Activated CD4-positive, CD25-positive, alpha-beta regulatory T cell treated with anti-CD3 and anti-CD28 coated beads, Interleukin-2, amount 50 U/mL, for 16 hours (primary cell): ENCODE data around the gene CCDC171.
A peak's percentile ranks its signal among the peaks of the same experiment; 100 is the strongest.
"Not testable (repeated sequence)": the region's sequence is repeated elsewhere in the genome, so short reads cannot be mapped to it uniquely, and the experiment has no call there.

Experiments used
- DNase-seq: peaks from one replicate; pipeline ENCODE4 v3.0.0-alpha.2; 2020; ENCODE audit warnings: low read depth, low spot score

CCDC171 gene

DNA sequence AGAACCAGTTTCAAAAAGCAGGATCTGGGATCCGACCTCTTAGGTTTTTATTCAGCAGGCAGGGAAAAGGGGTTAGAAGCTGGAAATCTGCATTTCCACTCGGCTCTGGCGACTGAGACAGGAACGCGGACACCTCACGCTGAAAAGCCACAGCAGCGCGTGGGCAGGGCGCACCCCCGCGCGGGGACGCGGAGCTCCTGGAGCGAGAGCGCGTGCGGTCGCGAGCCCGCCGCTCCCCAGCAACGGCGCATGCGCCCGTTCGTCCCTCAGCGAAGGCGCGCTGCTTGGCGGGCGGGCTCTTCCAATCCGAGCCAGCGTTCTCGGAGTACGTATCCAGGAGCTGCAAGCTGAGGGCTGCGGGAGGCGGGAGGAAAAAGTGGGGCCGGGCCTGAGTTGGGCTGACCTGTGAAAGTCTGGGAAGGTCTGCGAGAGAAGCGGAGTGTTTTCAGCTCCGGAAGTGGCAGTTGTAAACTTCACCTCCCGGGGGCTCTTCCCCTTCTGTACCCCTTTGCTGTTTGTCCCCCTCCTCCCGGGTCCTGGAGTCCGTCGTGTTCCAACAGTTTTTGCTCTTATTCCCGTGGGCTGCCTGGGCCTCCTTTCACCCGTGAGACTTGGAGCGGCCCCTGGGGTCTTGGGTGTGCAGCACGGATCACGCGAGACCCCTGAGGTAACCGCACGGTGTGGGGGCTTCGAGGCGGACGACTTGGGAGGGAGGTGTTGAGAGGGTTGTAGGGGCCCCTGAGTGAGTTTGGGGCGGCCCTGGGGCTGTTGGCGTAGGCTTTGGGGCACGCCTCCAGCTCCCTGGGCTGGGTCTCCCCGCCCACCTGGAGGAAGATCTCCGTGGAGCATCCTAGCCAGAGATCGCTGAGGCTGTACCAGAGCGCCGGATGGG lies at the start of gene CCDC171:
TSS of gene CCDC171 (plus strand) at position 408 of the 892 bp plus-strand sequence. CDS start 11,046 bp downstream, outside the sequence.
- DNase-seq = peak; percentile 58

DNA sequence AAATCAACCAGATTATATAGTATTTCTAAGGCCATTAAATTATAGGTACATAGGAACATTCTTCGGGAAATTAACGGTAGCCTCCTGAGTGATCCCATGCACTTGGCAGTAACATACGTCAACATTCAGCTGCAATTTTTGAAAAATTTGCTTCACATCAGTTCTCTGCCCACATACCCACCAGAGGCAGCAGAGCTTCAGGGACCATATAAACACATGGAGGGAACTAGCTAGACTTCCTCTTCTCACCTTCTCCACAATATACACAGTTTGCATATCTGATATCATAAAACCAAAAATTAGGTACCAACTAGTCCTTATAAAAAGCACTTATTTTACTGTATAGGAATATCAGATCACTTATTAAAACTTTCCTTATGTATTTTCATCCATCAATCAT lies 46.9 kb upstream of the CCDC171 start:
- no peak for DNase-seq

DNA sequence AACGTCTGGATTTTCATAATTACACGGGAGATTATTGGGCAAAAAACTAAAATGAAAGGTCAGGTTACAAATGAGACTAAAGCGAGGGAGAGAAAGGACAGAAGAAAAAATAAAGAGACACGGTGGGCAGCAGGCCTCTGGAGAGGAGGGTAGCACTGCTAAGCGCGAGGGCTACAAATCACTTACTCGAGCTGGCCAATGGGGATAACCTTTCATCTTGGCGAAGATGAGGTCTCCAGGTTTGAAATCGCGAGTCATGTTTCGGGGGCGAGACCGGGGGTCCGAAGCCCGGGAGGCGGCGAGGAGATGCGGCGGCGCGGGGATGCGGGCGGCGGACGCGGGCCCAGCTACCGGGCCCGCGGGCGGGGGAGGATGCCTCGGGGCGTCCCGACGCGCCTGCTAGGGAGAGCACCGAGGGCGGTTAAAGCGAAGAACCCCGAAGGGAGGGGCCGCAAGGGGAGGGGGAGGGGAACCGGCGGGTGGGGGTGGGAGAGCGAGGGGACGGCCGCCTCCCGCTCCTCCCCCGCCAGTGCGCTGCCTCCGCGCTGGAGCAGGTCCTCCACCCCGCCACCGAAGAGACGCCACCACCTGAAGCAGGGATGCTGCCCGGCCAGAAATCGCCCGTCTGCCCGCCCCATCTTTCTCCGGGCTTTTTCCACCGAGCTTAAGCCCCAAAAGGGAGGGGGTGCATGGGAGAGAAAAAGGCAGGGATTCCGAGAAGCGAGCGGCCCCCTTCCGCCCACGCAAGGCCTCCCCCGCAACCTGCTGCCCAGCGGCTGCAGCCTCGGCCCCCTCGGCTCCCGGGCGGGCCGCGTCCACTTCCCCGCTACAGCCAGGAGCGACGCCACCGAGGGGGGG lies 42.7 kb upstream of the CCDC171 start:
- peak; percentile 34 for DNase-seq

DNA sequence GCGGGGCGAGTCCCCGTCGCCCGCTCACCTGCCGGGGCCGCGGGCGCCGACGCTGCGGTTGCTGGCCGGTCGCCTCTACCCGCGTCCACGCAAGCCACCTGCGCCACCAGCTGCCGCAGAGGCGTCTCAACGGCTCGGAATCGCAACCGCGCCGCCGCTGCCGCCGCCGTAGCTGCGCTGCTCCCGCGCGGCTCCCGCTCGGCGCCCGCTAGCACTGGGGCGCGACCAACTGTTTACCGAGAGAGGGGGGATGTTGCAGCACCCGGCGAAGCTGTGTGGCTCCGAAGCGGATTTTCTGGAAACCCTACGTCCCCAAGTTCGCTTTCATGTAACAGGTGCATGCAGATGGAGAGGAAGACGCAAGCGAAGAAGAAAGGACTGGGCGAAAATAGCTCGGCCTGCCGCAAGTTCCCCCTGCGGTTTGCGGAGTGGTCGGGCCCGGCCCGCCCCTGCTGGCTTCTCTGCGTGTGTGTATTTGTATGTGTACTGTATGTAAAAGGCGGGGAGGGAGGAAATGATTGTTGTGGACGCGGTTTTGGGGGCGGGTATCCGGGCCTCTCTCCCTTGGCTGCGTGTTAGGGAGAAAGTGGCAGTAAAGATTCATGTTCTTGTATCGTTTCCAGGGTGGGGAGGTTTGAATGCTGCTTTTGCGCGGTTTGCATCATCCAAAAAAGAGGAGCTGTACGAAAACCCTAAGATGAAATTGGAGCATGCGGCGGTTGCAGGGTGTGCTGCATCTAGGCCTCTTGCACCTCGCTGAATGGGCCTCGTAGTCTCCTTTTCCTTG lies 41.9 kb upstream of the CCDC171 start, which contains the start of gene PSIP1:
TSS of gene PSIP1 (minus strand) at position 182 of the 787 bp plus-strand sequence. CDS start 782 bp downstream, outside the sequence.
- peak; percentile 75 for DNase-seq

DNA sequence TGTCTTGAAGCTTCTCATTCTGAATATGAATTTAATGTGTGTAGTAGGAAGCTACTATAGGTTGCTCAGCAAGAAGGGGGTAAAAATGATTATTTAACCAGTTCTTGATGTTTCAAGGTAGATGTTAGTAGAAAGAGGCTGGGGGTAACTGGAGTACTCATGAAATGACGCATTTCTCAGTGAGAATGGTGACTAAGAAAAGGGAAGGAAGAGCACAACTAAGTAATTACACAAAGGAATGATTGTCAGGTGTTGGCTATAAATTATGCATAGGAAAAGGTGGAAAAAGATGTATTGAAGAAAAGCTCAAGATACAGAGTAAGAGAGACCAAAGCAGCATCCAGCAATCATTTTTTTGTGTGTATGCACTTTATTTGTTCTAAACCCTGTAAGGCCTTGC lies 40.6 kb upstream of the CCDC171 start:
- DNase-seq = no peak

DNA sequence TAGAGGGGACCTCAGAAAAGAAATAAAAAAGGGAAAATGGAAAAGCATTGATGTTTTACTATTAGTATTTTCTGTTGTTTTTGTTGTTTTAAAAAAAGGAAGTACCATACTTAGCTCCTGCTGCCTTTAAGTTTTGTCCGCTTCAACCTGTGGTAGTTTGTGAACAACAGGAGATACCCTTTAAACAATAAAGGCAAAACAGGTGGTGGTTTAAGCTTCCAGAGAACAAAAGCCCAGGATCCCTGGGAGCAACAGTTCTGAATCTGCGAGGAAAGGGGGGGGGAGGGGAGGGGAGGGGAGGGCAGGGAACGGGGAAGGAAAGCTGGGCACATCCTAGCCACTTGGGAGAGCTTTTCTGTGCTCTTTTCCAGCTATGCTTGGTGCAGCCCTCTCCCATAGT lies 40.0 kb upstream of the CCDC171 start:
- no peak for DNase-seq

DNA sequence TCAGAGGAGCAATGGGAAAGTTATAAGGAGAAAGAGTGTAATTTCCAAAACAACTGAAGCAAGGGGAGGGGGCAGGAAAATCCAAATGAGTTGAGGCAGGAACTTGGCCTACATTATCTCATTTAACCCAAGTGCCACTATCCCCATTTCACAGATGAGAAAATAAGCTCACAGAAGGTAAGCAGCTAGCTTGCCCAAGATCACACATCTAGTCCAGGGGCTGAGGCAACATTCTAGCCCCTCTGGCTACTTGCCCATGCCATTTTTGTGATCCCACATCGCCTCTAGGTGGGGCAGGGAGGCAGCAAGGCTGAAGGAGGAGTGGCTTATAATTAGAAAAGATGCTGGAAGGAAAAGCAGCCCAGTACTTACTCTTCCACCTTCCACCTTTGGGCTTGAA lies 39.5 kb upstream of the CCDC171 start:
- DNase-seq = no peak

DNA sequence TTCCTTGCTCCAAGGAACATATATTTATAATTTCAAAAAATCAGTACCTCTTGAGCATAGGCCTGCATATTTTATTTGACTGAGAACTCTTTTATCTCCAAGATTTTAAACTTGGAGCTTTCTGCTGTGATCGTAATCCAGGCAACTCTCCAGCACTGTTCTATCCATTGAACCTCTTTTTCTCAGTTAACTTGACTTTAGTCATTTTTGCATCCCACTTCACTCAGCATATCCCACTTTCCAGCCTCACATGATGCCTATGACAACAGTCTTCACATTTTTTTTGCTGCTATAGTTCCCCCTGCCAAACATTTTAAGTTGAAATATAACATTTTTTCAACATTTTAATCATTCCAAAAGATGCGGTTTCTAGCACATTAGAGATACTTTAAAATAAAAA lies 33.0 kb upstream of the CCDC171 start:
- DNase-seq = no peak

DNA sequence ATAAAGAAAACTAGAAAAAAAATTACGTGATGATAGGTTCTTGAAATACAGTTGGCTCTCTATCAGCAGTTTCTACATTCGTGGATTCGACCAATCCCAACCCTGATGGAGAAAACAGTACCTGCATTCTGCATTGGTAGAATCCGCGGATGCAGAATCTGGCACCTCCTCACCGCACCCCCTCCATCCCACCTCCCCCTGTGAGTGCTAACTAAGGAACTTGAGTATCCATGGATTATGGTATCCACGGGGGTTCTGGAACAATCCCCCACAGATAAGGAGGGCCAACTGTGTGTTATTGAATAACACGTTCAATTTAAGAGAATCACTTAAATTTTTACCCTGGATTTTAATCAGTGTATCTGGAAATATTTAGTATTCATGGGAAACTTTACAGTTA lies 31.6 kb upstream of the CCDC171 start:
- DNase-seq = no peak

DNA sequence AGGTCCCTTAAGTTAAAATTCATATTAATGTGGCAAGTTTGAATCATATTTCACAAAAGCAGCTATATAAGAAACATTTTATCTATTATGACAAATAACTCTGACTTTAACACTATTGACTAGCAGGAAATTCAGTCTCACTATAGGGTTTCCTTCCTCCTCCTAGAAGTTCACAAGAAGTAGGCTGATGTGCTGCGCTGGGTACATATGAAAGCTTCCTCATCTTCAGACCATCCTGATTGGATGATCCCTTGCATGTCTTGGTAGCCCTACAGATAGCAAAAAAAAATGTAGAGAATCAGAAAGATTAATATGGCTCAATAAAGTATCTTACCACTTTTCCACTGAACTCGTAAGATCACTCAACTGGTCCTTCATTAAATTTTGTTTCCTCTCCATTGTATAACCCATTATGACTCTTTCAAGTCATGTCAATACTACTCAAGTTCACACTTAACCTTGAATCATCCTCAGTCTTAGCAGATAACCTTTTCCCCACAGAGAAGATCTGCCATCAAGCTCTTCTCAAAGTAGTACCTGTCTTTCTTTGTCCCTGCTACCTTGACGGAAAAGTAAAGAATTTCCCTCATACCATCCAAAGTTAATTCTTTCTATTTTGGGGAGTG lies 30.6 kb upstream of the CCDC171 start:
- DNase-seq = no peak

DNA sequence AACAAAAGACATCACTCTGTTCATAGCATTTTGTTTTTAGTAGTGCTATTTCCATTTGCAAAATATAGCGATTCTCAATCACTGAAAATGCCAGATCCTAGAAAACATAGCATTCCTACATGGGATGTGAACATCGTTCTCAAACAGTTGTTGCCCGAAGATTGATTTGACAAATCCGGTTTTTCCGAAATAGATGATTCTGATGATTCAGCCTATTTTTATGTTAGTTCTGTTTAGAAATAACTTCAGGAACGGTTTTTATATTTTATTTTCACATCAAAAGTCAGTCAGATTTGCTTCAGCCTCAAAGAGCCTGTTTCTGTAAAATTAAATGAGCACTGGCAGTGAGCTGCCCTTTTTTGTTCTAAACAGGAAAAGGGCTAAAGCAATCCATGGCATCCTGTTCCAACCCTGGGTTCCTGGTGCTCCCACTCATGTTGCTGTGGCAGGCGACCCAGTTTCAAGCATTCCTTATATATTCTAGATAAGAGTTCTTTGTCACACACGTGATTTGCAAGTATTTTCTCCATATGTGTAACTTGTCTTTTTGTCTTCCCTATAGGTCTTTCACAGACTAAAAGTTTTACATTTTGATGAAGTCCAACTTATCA lies 27.9 kb upstream of the CCDC171 start:
- no peak for DNase-seq

DNA sequence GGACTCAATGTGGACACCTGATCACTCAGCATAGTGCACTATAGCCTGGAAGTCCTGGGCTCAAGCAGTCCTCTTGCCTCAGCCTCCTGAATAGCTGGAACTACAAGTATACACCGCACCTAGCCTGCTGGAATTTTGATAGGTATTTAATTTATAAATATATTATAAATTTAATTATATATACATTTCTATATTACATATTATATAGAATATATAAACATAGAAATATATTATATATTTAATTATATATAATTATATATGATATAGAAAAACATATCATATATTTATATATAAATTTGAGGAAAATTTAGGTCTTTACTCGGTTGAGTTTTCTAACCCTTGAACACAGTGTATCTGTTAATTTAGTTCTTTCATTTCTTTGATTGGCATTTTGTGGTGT lies 26.9 kb upstream of the CCDC171 start:
- no peak for DNase-seq

DNA sequence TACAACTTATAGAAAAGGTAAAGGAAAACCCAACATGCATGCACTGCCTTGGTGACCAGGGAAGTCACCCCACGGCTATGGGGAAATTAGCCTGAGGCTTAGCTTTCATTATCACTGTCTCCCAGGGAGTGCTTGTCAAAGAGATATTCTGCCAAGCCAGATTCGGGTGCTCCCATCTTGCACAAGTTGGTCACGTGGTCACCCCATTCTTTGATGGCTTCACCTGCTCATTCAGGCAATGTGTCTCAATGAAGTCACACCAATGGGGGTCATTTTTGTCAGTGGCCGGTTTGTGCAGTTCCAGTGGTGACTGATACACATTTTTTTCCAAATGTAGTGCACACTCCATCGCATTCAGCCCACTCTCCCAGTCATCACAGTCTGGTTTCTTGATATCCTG lies 25.8 kb upstream of the CCDC171 start:
- DNase-seq = not testable (repeated sequence)

DNA sequence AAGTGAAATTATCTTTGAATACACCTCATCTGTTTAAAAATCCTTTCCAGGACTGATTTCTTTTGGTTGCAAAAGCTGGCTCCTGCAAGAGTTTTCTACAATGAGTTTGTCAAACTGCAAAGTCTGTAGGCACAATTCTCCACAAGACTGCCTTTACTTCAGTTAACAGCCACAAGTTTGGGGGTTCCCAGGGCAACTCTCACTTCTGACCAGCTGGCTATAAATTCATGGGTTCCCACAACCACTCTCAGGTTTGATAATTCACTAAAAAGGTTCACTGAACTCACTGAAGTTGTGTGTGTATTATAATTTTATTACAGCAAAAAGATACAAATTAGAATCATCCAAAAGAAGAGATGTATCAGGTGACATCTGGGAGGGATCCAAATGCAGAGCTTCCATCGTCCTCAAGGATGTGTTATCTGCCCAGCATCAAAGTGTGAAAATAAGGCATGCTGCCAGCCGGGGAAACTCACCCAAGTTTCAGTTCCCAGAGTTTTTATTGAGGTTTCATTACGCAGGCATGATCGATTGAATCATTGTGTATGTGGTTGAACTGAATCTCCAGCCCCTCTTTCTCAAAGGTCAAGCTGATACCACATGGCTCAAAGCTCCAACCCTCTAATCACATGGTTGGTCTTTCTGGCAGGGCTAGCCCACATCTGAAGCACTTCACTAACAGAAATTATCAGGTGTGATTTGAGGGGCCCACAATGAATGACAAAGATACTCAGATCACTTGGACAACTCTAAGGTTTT lies 23.1 kb upstream of the CCDC171 start:
- no peak for DNase-seq

DNA sequence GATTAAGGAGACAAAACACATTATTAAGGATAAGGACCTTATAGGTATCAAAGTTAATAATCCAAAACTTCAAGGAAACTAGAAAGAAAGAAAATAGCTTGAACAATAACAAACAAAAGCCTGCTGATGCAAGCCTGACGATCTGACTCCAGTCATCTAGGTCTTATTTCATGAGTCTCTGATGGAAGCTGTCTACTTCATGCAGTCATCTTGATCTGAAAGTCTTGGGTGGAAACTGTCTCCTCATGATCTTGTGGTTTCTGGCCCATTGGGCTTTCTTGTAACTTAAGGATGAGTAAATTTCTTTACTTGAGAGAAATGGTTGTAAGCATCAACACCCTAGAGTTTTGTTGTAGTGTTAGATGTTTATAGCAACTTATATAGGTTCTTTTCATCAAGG lies 21.5 kb upstream of the CCDC171 start:
- DNase-seq = no peak

DNA sequence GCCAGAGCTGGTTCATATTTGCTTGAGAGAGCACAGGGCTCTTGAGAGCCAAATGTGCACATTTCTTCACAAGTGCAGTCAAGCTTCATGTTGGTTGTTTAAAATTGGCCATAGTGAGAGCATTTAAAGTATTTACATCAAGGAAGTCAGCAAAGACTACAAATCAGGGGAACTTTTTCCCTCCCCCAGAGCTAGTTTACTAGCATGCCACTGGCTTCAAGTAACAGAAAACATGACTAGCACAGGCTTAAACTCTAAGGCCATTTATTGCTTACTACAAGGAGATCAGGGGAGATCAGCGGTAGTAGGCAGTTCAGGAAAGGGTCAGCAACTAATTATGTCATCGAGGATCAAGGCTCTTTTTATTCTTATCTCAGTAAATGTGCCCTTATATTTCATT lies 11.0 kb upstream of the CCDC171 start:
- no peak for DNase-seq

DNA sequence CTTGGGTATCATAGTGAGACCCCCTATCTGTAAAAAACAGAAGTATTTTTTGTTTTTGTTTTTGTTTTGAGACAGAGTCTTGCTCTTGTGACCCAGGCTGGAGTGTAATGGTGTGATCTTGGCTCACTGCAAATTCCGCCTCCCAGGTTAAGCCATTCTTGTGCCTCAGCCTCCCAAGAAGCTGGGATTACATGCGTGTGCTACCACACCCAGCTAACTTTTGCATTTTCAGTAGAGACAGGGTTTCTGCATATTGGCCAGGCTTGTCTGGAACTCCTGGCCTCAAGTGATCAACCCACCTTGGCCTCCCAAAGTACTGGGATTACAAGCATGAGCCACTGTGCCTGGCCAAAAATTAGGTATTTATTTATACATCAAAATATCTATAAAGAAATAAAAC lies 10.2 kb upstream of the CCDC171 start:
- DNase-seq = no peak

DNA sequence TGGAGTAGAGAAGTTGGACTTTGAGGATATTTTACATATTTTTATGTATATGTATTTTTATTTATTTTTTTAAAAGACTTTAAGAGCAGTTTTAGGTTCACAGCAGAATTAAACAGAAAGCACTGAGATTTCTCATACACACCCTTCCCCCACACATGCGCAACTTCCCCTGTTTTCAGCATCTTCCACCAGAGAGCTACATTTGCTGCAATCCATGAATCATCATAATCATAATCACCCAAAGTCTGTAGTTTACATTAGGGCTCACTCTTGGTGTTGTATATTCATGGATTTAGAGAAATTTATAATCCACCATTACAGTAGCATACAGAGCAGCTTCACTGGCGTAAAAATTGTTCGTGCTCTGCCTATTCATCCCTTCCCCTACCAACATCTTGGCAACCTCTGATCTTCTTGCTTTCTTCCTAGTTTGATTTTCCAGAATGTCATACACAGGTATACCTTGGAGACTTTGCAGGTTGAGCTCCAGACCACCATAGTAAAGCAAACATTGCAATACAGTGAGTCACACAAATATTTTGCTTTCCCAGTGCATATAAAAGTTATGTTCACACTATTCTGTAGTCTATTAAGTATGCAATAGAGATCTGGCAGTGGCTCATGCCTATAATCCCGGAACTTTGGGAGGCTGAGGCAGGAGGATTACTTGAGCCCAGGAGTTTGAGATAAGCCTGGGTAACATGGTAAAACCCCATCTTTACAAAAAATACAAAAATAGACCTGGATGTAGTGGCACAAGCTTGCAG lies 9.6 kb upstream of the CCDC171 start:
- DNase-seq = no peak

DNA sequence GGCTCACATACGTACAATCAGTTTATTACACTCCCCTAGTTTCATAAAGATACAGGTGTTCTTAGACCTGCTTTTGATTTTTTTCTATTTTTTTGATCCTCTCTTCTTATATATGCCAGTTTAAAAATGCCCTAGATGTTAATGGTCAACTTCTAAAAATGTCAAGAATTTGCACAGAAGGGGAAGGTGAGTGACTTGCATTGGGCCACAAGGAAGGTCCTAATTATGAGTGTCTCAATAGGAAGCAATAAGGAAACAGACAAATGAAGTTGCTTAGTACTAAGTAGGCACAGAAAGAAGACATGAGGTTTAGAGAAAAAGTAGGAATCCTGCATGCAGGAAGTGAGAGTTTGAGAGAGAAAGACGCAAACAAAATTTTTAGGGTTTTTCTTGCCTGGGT lies 3.2 kb upstream of the CCDC171 start:
- no peak for DNase-seq
